NCI-H345 treated with DMSO at 0.1 percent for 48 hours (cell line): Measurements from ENCODE around the gene CACYBP.

Experiments
- DNase-seq: peaks from one replicate; lab custom pipeline; 2025; ENCODE audit not compliant: unreplicated experiment; lab: John Stamatoyannopoulos, UW

The CACYBP gene

DNA sequence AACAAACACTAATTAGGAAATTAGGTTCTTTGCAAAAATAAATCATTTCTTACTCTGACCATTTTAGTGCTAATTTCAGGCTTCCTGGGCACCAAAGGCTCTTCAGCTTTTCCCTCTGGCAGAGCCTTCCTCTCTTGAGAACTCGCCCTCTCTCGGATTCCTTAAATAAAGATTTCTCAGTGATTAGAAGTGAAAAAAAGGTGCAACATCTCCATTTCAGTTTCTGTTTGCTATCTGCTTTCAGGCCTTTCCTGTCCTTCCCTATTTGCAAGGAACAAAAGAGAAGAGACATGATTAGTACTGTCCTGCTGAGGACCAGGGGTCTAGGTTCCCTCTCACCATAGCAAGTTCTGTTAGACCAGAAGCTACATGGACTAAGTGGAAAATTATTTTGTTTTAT is 27.8 kb upstream of the CACYBP start:
- DNase-seq = no peak

DNA sequence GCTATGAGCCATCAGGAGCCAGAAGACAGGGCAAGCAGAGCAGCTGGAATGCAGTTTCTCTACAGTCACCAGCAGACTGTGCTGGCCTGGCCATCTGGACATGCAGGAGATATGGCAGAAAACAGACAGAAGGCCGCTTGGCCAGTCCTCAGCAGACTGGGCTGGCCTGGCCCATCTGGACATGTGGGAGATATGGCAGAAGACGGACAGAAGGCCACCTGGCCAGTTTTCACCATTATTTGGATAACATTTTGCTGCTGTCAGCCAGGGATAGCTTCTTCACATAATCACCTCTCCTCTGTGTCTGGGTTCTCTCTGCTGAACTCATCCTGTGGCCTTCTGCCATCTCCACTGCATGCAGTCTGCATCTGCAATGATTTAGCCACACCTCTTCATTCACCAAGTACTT is 25.0 kb upstream of the CACYBP start:
- no peak for DNase-seq

DNA sequence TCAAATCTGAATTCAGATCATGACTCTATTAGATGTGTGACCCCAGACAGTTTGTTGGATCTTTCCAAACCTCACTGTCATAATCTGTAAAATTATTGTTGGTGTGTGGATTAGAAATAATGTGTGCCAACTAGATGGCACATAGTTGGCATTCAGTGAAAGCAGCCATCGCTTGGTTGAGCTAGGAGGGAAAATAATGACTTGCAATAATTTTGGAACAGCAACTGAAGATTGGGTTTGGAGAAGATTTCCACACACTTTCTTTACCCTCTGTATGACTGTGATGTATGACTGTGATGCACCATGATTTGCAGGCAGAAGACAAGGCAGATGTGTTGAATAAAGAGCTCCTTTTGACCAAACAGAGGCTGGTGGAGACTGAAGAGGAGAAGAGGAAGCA is 24.0 kb upstream of the CACYBP start:
- DNase-seq = no peak

DNA sequence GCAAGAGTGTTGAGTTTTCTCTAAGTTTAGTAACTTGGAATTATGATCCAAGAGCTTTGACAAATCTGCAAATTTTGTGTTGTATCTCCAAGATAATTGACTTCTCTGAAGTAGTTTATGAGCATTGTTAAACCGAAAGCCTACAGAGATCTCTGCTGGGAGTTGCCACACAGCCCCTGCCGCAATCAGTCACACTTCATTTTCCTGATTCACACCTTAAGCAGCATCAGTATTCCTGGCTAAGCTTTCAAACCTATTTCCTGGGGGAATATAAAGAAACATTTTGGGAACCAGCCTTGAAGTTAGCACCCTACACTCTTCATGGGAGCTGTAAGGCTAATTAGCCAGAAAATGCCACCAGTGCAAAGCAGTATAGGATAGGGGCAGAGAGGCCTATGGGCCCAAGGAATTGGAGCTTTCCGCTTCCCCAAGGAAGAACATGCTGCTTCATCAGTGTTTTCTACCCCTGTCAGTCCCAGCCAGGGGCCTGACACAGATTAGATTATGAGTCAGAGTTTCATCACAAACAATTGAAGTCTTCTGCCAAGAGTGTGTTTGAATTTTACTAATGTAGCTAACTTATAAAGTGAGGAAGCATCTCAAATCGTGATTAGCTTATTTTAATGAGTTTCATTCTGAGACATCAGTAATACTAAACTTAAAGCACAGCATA is 23.2 kb upstream of the CACYBP start:
- no peak for DNase-seq

DNA sequence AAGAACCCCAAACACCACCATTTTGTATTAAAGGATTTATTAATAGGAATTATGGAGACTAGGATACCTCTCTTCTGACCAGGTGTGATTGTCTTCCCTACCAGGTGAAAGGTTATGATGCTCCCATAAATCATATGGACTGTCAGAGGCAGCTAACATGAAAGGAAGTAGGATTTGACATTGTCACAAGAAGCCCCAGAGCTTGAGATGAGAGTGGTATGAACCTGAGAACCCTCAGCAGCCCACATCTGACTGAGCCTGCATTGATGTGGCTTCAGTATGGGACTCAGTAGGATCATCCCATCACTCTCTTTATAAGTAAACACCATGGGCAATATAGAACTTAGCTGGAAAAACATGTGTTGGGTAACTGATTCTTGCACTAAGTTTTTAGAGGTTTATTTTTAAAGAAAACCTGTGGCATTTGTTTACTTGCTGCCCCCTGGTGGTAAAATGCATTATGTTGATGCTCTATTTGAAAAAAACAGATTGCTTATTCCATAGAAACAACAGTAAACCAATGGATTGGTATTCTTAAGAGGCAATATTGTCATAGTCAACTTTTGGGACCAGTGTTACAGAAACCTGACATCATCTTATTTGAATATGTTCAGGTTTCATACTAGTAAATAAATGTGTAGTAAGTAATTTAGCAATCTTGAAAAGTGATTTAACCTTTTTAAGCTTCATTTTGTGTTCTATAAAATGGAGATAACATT is 16.6 kb upstream of the CACYBP start:
- DNase-seq = peak; percentile 37

DNA sequence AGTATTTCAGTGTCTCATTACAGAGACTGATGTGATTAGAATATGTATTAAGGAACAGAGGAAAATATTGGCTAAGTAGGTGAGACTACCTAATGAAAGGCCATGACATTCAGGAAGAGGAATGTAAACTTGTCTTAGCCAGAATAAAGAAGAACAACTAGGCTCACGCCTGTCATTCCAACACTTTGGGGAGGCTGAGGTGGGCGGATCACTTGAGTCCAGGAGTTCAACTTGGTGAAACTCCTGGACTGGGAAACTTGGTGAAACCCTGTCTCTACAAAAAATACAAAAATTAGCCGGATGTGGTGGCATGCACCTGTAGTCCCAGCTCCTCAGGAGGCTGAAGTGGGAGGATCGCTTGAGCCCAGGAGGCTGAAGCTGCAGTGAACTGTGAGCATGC is 14.8 kb upstream of the CACYBP start:
- DNase-seq = no peak

DNA sequence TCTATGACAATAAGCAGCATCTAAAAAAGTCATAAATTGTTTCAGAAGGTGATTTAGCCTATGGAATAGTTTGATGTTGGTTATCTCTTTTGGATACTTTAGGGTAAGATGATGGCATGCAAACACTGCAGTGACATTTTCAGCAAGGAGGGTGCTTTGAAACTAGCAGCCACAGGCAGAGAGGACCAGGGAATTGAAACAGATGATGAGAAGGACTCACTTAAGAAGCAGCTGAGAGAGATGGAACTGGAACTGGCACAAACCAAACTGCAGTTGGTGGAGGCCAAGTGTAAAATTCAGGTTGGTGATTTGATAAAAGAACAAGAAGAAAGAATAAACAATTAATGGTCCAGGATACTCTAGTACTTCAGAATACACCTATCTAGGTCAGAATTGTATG is 11.2 kb upstream of the CACYBP start:
- DNase-seq = no peak

DNA sequence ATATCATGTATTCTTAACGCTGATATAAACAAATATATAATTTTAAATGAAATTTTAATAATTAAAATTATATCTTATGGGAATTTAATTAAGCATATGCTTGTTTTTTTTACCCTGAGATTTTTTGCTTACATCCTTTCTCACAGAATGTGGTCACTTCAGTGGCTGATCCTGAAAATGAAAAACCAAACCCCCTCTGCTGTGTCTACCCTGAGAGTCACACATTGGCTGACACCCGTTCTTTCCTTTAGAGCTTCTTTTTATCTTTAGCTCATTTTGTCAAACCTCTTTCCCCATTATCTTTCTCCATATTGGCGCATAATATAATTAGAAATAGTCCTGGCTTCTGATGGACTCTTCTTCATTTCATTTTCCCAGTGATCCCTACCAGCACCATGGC is 10.8 kb upstream of the CACYBP start:
- DNase-seq = no peak

DNA sequence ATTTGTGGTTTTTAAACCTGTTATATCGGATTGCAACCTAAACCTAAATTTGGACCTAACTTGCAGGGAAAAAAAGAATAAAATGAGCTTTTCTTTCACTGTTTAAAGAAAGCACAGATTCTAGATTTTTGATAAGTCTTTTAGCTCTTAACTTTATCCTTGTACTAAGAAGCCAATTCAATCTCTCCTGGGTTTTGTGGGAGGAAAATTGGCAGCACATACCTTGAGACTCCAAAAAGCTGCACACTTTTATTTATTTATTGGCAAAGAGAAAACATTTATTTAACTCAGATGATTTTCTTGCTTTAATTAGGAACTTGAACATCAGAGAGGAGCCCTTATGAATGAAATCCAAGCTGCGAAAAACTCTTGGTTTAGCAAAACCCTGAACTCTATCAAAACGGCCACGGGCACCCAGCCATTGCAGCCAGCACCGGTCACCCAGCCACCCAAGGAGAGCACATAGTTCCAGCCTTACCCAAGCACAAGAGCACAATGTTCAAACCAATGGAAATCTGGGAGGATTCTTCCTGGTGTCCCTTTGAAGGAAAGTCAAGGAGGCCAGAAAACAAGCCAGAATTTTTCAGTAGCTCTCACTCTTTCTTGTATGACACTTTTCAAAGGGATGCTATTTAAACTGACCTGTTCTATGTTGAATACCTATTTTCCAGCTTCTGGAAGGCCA is 10.1 kb upstream of the CACYBP start:
- DNase-seq = no peak

DNA sequence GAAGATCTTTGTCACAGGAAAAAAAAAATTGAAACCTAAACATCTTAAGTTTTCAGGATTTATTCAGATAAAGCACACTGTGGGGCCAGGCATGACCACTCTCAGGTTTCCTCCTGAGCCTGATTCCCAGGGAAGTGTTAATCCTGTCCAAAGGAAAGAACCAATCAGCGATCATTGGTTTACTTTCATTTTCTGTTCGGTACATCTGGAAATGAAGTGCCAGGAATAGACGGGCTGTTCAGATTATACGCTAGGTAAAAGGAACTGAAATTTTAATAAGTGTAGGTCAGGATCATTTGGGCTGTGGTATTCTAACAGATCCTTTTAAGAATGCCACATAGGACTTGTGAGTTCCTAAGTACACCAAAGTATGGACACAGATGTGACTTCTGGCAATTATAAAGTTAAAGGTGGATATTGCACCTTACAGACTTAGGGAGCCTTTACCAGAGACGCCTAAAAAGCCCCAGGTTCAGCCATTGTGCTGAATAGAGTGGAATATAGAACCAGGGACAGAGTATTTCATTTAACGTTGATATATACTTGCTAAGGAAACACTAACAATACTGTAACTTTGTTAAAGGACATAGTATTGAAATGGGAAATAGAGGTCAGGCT is 9.3 kb upstream of the CACYBP start:
- DNase-seq = no peak

DNA sequence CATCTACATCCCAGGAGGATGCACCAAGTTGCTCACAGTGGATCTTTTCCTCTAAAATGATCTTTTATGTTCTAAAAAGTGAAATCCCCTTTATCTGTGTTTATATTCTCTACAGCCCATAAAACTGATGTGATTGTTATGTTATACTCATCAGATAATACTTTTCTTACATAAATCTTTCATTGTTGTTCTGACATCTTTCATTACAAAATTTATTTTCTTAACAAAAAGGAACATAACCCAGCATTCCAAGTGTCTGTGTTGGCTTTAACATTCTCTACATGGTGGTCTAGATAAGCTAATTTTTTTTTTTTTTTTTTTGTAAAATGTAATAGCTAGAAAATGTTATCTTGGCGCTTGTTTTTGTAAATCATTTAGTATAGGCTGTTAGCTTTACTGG is 8.3 kb upstream of the CACYBP start:
- DNase-seq = no peak

DNA sequence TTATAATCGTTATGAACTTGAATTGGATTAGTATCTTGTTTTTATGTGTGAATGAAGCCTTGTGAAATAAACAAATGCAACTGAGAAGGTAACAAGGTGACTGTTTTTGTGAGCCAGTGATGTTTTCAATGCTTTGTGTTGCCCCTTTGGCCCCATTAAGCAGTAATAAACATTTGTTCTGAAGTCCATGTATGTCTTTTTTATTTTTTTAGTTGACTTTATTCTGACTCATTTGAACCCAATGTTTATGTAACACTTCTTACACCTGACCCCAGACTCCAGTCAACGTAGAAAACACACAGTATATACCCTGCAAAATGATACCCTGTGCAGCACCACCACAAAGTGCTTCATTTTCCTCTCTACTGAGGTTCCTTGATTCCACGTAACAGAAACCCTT is 4.6 kb upstream of the CACYBP start:
- DNase-seq = no peak

DNA sequence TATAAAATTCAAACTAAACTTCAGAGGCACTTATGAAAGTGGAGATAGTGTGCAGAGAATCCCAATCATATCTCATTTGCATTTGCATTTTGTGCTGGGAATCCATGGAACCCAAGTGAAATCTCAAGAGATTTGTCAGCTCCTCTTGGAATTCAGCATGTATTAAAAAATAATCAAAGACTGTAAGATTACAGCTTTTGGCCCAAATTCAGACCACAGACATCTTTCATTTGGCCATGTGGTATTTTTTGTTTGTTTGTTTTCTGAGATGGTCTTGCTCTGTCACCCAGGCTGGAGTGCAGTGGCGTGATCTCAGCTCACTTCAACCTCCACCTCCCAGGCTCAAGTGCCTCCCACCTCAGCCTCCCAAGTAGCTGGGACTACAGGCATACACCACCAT is 3.8 kb upstream of the CACYBP start:
- DNase-seq = no peak

DNA sequence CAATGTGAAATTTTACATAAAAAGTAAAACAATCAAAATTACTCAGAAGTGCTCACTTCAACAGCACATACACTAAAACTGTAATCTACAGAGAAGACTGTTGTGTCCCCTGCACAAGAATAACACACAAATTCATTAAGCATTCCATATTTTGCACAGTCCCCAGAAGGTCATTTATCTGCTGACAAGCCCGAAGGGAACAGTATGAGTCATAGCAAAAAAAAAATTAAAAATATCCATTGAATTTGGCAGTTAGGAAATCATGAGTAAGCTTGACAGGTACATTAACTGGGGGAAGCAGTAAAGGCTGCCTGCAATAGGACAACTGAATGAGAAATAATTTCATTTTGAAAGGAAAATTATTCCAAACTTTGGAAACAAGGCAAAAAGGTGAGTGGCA is 3.3 kb upstream of the CACYBP start:
- no peak for DNase-seq

DNA sequence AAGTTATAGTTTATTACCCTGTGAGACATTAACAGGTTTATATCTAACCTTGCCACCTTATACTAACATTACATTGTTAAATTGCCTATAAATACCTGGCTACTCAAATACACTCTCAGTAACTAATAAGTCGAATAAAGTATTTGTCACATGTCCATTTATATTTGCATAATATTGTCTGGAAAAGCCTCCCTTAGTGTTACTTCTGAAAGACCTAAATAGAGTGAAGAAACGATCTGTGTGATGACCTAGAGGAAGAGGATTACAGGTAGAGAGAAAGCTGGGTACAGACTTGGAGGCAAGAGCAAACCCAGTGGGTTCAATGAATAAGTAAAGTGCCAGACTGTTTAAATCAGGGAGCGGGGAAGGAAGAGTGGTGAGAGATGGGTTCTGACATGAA is 2.7 kb upstream of the CACYBP start:
- DNase-seq = no peak

DNA sequence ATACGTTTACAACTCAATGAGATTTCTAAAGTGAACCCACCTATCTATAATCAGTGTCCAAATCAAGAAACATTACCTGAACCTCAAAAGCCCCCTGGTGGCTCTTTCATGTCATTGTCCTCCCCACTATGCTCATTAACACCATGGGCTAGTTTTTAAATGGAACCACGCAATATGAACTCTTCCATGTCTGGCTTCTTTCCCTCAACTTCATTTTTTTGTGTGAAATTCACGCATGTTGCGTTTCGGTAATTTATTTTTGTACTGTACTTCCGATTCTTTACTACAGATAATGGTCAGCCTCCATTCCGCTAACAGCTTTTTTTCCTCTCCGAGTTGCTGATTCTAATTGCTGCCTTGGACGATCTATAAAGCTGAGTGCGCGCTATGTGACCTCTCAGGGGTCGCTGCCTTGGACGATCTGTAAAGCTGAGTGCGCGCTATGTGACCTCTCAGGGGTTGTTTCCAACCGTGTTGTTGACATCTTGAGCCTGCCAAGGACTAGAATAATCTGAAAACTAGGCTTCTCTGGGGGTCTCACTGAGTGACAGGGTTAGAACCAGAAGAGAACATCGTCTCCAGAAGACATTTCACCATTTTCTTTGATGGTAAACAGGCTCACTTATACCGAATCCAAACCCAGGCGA is 1.1 kb upstream of the CACYBP start:
- peak; percentile 78 for DNase-seq

DNA sequence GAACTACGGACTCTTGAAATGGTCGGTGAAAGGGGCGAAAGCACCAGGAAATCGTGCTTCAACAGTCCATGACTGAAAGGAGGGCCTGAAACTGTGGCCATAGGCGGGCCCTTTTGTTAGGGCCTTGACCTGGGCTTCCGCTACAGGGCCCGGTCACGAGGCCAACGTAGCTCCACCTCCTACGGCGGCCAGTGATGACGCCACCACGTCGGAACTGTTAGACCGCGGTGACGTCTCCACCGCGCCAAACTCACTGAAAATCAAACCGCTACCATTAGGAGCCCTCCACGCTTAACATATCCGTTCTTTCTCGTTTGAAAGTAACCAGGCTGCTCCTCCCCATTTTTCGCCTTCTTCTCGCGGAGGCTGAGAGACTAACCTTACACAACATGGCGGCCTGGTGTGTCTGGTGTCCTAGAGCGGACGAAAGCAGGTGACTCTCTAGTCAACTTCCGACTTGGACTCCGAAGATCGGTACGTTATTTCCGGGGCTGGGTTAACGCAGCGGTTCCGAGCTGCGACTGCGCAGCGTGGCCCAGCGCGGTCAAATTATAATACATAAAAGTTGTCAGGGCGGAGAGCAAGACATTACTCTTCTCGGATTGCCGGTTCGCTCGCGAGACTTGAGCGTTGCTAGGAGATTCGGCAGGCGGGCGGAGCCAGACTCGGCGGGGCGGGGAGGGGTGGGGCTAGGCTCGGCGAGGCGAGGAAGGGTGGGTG is 371 bp upstream of the CACYBP start:
- DNase-seq = peak; percentile 95

DNA sequence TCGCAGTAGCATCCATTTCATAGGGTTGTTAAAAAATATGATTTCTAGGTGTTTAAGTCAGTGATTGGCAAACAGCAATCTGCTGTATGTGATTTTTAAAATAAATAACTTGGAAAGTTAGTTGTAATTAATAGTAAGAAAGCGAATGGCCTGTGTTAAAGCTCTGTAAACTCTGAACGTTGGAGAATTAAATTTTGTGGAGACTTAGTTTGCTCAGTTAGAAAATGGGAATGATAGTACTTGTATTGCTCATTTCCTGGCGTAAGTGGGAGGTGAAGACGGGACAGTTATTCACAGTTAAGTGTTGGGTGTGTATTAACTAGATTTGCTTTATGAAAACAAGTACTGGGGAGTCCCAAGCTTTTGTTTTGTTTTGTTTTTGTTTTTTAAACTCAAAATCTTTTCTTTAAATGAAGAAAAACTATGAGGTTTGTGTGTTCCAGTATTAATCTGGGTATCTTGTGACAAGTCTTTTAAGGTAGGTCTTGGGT is 995 bp downstream of the CACYBP start:
- DNase-seq = no peak

DNA sequence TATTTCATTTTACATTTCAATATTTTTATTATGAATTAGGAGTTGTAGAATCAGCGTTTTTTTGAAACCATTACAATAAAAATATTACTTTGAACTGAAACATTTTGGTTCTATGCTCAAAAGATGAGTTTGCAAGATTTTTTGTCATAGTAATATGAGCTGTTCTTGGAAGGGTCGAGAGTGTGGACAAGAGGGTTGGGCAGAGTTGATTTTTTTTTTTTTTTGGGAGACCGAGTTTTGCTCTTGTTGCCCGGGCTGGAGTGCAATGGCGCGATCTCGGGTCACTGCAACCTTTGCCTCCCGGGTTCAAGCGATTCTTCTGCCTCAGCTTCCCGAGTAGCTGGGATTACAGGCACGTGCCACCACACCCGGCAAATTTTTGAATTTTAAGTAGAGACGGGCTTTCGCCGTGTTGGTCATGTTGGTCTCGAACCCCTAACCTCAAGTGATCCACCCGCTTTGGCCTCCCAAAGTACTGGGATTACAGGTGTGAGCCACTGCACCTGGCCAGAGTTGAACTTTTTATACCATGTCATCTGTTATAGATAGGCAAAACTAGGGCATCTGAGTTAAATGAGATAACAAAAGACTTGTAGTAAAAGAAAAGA is 3.3 kb downstream of the CACYBP start:
- no peak for DNase-seq

DNA sequence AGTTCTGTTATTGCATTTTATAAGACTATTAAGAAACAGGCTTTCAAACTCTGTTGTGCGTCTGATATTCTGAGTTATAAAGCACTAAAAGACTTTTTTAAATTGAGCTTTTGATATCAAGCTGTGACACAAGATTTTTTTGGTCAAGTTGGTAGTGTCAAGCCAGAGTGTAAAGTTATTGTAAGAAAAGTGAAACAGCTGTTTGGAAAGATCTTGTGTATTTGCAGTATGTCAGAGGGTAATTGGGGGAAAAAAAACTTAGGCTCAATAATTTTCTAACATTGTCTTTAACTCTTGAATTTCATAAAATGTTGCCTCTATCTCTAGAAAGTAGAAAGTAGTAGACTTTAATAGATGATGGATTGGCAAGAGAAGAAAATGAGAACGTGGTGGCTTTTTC is 3.8 kb downstream of the CACYBP start:
- no peak for DNase-seq
